ENCODE data around the gene TEX19. TPM values are rescaled to one million over a fixed set of nuclear protein-coding genes. Genes with fewer than 3 reads are reported as not detected.

The TEX19 gene
- total RNA-seq, 2 donors from 2014 or later: not detected

- 94 to 95% methylated on average over 43 to 65 of the region's 67 CpGs for WGBS, 2 donors
- no peak for ATAC-seq
These were observed 44.9 kb downstream of the TEX19 start for GRCh38 chr17:82403662-82404660.

GRCh38 chr17:82405051-82405450, 46.0 kb downstream of the TEX19 start:
- no peak for DNase-seq
- no peaks in the 10 kb centered on the region for H3K9me3 ChIP-seq
- WGBS, 2 donors: 96% methylated on average over 14 of the region's 14 CpGs
- no peaks in the 10 kb centered on the region for H3K4me1 ChIP-seq
- intact Hi-C loops (cut with DNase I): no loop called here
- H3K27ac ChIP-seq: no peak overlapping the region
- H3K4me3 ChIP-seq: no peak overlapping the region
- H3K27me3 ChIP-seq: no peaks in the 10 kb centered on the region
- H3K36me3 ChIP-seq (replicated peaks in 1 of 2; ENCODE audit: insufficient read depth in 1 of 2, low read depth in 2 of 2): peaks cover 0 to 3% of the 10 kb centered on the region in 2 donors
- no peak for ATAC-seq
- no peak for TF ChIP-seq CTCF (IDR thresholded peaks at IDR 0.05)
- TF ChIP-seq POLR2A (IDR thresholded peaks at IDR 0.05): no peak

More at GRCh38 chr17:82403662-82404660, 44.9 kb downstream of the TEX19 start:
- H3K36me3 ChIP-seq (replicated peaks in 1 of 2; ENCODE audit: insufficient read depth in 1 of 2, low read depth in 2 of 2): peaks cover 0 to 3% of the 10 kb centered on the region in 2 donors
- H3K27ac ChIP-seq: no peak overlapping the region
- no peaks in the 10 kb centered on the region for H3K4me1 ChIP-seq
- intact Hi-C loops (cut with DNase I): no loop called here
- no peaks in the 10 kb centered on the region for H3K27me3 ChIP-seq
- no peaks in the 10 kb centered on the region for H3K9me3 ChIP-seq
- TF ChIP-seq POLR2A (IDR thresholded peaks at IDR 0.05) (no peak), CTCF (IDR thresholded peaks at IDR 0.05) (no peak)
- no peak for DNase-seq
- H3K4me3 ChIP-seq: no peak overlapping the region

GRCh38 chr17:82406131-82406671, 47.2 kb downstream of the TEX19 start:
- TF ChIP-seq CTCF (IDR thresholded peaks at IDR 0.05): no peak
- TF ChIP-seq POLR2A (IDR thresholded peaks at IDR 0.05): no peak
- DNase-seq (no peak), ATAC-seq (no peak)
- intact Hi-C loops (cut with DNase I): no loop called here
- Histone ChIP-seq H3K27me3 (no peaks in the 10 kb centered on the region), H3K4me3 (no peak overlapping the region), H3K36me3 (replicated peaks in 1 of 2; ENCODE audit: insufficient read depth in 1 of 2, low read depth in 2 of 2) (peaks cover 0 to 3% of the 10 kb centered on the region in 2 donors), H3K27ac (no peak overlapping the region), H3K9me3 (no peaks in the 10 kb centered on the region), H3K4me1 (no peaks in the 10 kb centered on the region)
- WGBS, 2 donors: 91 to 92% methylated on average over 9 to 14 of the region's 14 CpGs

GRCh38 chr17:82407255-82407654, 48.2 kb downstream of the TEX19 start:
- H3K9me3 ChIP-seq: no peaks in the 10 kb centered on the region
- no peaks in the 10 kb centered on the region for H3K4me1 ChIP-seq
- no peaks in the 10 kb centered on the region for H3K27me3 ChIP-seq
- DNase-seq (no peak), ATAC-seq (no peak)
- no peak overlapping the region for H3K4me3 ChIP-seq
- H3K27ac ChIP-seq: no peak overlapping the region
- 88 to 95% methylated on average over 12 to 13 of the region's 13 CpGs for WGBS, 2 donors
- TF ChIP-seq POLR2A (IDR thresholded peaks at IDR 0.05) (no peak), CTCF (IDR thresholded peaks at IDR 0.05) (no peak)
- peaks cover 0 to 3% of the 10 kb centered on the region in 2 donors for H3K36me3 ChIP-seq (replicated peaks in 1 of 2; ENCODE audit: insufficient read depth in 1 of 2, low read depth in 2 of 2)
- intact Hi-C loops (cut with DNase I): no loop called here
